Measurements from ENCODE around the gene SPAG17. TPM values are rescaled to one million over a fixed set of nuclear protein-coding genes. Genes with fewer than 3 reads are reported as not detected.

Gene SPAG17
- total and polyA plus RNA-seq, 2 donors (not counting 1 experiment from before 2014, with no cell fraction given) = not detected

GRCh38 chr1:117985973-117986372, 199.1 kb downstream of the SPAG17 start:
- TF ChIP-seq CTCF (IDR thresholded peaks at IDR 0.05) (no peak), EZH2 (IDR thresholded peaks at IDR 0.05; ENCODE audit: borderline replicate concordance, insufficient read depth, low read depth, low read length, poor library complexity, severe bottlenecking) (no peak)
- no peaks in the 10 kb centered on the region for H3K27me3 ChIP-seq (replicated peaks in 1 of 4; ENCODE audit: control extremely low read depth in 1 of 4, control insufficient read depth in 3 of 4, insufficient read depth in 4 of 4, low read length in 3 of 4)
- no peak overlapping the region for H2AFZ ChIP-seq (ENCODE audit: insufficient read depth, low read depth, low read length, poor library complexity, severe bottlenecking)
- no peak overlapping the region for H3K4me2 ChIP-seq (replicated peaks; ENCODE audit: low read depth, low read length, poor library complexity, severe bottlenecking)
- DNase-seq = no peak
- H3K79me2 ChIP-seq (ENCODE audit: control insufficient read depth, insufficient read depth, low read length) = no peaks in the 10 kb centered on the region
- Mint-ChIP-seq H3K27me3 (peaks cover 31% of the 10 kb centered on the region), H3K4me1 (peaks cover 6% of the 10 kb centered on the region), H3K9me3 (ENCODE audit: insufficient read depth) (no peaks in the 10 kb centered on the region), H3K4me3 (peak overlapping the region; percentile 21), H3K27ac (no peak overlapping the region)
- CTCF ChIA-PET = no interaction called here
- H3K36me3 ChIP-seq (replicated peaks in 1 of 2; ENCODE audit: control extremely low read depth in 1 of 2, control insufficient read depth in 1 of 2, extremely low read depth in 1 of 2, insufficient read depth in 2 of 2, low read length in 1 of 2) = no peaks in the 10 kb centered on the region
- H3K9ac ChIP-seq (ENCODE audit: low read length) = no peak overlapping the region
- H4K20me1 ChIP-seq (ENCODE audit: control insufficient read depth, insufficient read depth, low read length, poor library complexity, severe bottlenecking) = no peaks in the 10 kb centered on the region
- H3K27ac ChIP-seq (ENCODE audit: low read length in 2 of 2) = no peak overlapping the region
- no peak for ATAC-seq (ENCODE audit: low read depth)
- intact Hi-C loops (cut with micrococcal nuclease) = no loop called here
- H3K4me3 ChIP-seq (ENCODE audit: control extremely low read depth in 1 of 5, extremely low read depth in 1 of 5, insufficient read depth in 1 of 5, low read depth in 2 of 5, low read length in 4 of 5) = no peak overlapping the region
- H3K4me1 ChIP-seq (ENCODE audit: control insufficient read depth in 2 of 2, insufficient read depth in 2 of 2, low read length in 2 of 2) = no peaks in the 10 kb centered on the region
- H3K9me3 ChIP-seq (ENCODE audit: control extremely low read depth in 1 of 3, control insufficient read depth in 2 of 3, insufficient read depth in 1 of 3, low read length in 2 of 3) = peaks cover 0 to 2% (median 0%) of the 10 kb centered on the region in 3 donors
- WGBS (ENCODE audit: insufficient coverage) = 66% methylated on average over 3 of the region's 3 CpGs
- POLR2A ChIA-PET = no interaction called here

GRCh38 chr1:117985239-117985638, 199.8 kb downstream of the SPAG17 start:
- Mint-ChIP-seq H3K4me1 (peaks cover 6% of the 10 kb centered on the region), H3K9me3 (ENCODE audit: insufficient read depth) (no peaks in the 10 kb centered on the region), H3K4me3 (no peak overlapping the region), H3K27ac (no peak overlapping the region), H3K27me3 (peaks cover 31% of the 10 kb centered on the region)
- ATAC-seq (ENCODE audit: low read depth) (no peak), DNase-seq (no peak)
- Histone ChIP-seq H2AFZ (ENCODE audit: insufficient read depth, low read depth, low read length, poor library complexity, severe bottlenecking) (no peak overlapping the region), H3K4me3 (ENCODE audit: control extremely low read depth in 1 of 5, extremely low read depth in 1 of 5, insufficient read depth in 1 of 5, low read depth in 2 of 5, low read length in 4 of 5) (no peak overlapping the region), H3K36me3 (replicated peaks in 1 of 2; ENCODE audit: control extremely low read depth in 1 of 2, control insufficient read depth in 1 of 2, extremely low read depth in 1 of 2, insufficient read depth in 2 of 2, low read length in 1 of 2) (no peaks in the 10 kb centered on the region), H3K27me3 (replicated peaks in 1 of 4; ENCODE audit: control extremely low read depth in 1 of 4, control insufficient read depth in 3 of 4, insufficient read depth in 4 of 4, low read length in 3 of 4) (no peaks in the 10 kb centered on the region), H4K20me1 (ENCODE audit: control insufficient read depth, insufficient read depth, low read length, poor library complexity, severe bottlenecking) (no peaks in the 10 kb centered on the region), H3K9me3 (ENCODE audit: control extremely low read depth in 1 of 3, control insufficient read depth in 2 of 3, insufficient read depth in 1 of 3, low read length in 2 of 3) (peaks cover 0 to 2% (median 0%) of the 10 kb centered on the region in 3 donors), H3K9ac (ENCODE audit: low read length) (no peak overlapping the region), H3K4me2 (replicated peaks; ENCODE audit: low read depth, low read length, poor library complexity, severe bottlenecking) (no peak overlapping the region), H3K79me2 (ENCODE audit: control insufficient read depth, insufficient read depth, low read length) (no peaks in the 10 kb centered on the region), H3K27ac (ENCODE audit: low read length in 2 of 2) (no peak overlapping the region), H3K4me1 (ENCODE audit: control insufficient read depth in 2 of 2, insufficient read depth in 2 of 2, low read length in 2 of 2) (no peaks in the 10 kb centered on the region)
- CTCF ChIA-PET = no interaction called here
- intact Hi-C loops (cut with micrococcal nuclease) = no loop called here
- TF ChIP-seq CTCF (IDR thresholded peaks at IDR 0.05) (no peak), EZH2 (IDR thresholded peaks at IDR 0.05; ENCODE audit: borderline replicate concordance, insufficient read depth, low read depth, low read length, poor library complexity, severe bottlenecking) (no peak)
- WGBS (ENCODE audit: insufficient coverage) = no CpG with 5 or more reads among the region's 1 CpG
- POLR2A ChIA-PET = no interaction called here

All from B cell (primary cell).